Transverse colon (tissue), 4 donors: ENCODE data around the gene BATF2. TPM values are rescaled to one million over a fixed set of nuclear protein-coding genes. Genes with fewer than 3 reads are reported as not detected.

ENCODE experiments used
- DNase-seq: peaks from one replicate; pipeline ENCODE4 v3.0.0-alpha.2; 2019
- H3K27ac ChIP-seq, 4 donors: fragments of 200-600 bp; sonication (generic); 2 replicates each; pipeline ENCODE4 v1.5.1; 2016 to 2018; ENCODE audit warnings: inconsistent platforms in 4 of 4
- H3K27me3 ChIP-seq: fragments of 200-600 bp; sonication (generic); 2 replicates; pipeline ENCODE4 v1.5.1; 2017; ENCODE audit warnings: inconsistent platforms
- H3K36me3 ChIP-seq, 4 donors: fragments of 200-600 bp; sonication (generic); 2 replicates each; pipeline ENCODE4 v1.5.1; 2017 to 2019; ENCODE audit warnings: inconsistent platforms in 4 of 4
- H3K4me1 ChIP-seq, 4 donors: fragments of 200-600 bp; sonication (generic); 2 replicates each; pipeline ENCODE4 v1.5.1; 2017 to 2020; ENCODE audit warnings: inconsistent platforms in 4 of 4
- H3K4me3 ChIP-seq, 4 donors: fragments of 200-600 bp; sonication (generic); 1 replicate in 1 of 4; 2 replicates in 3 of 4; pipeline versions ENCODE4 v1.5.1 to v1.6.1; 2017 to 2019; ENCODE audit warnings: inconsistent platforms in 4 of 4
- H3K9me3 ChIP-seq, 2 donors: fragments of 200-600 bp; sonication (generic); 2 replicates each; pipeline ENCODE4 v1.5.1; 2017 to 2019; ENCODE audit warnings: inconsistent platforms in 2 of 2
- CTCF ChIP-seq, 5 experiments: fragments of 200-600 bp in 3 of 5; fragments of 450-650 bp in 2 of 5; sonication (generic) in 3 of 5; IDR thresholded peaks; 1 replicate in 2 of 5; 2 replicates in 3 of 5; pipeline ENCODE4 v1.5.1; 2016 to 2017; ENCODE audit warnings: antibody characterized with exemption in 5 of 5, inconsistent platforms in 3 of 5, mild to moderate bottlenecking in 2 of 5, moderate library complexity in 1 of 5
- EP300 ChIP-seq: sonication (generic); formaldehyde crosslinking; IDR thresholded peaks from one replicate; pipeline ENCODE4 v1.6.1; 2017; ENCODE audit warnings: antibody characterized with exemption, low read depth
- POLR2A ChIP-seq: fragments of 450-650 bp; IDR thresholded peaks from one replicate; pipeline ENCODE4 v1.6.1; 2016; ENCODE audit warnings: antibody characterized with exemption, mild to moderate bottlenecking, moderate library complexity
- POLR2AphosphoS5 ChIP-seq, 3 donors: sonication (generic); formaldehyde crosslinking; IDR thresholded peaks; one replicate each; pipeline ENCODE4 v1.6.1; 2016; ENCODE audit warnings: antibody characterized with exemption in 3 of 3
- WGBS, 2 donors: methylation state at CpG; one replicate each; pipeline ENCODE4 v1.1.5; 2018; ENCODE audit warnings: low coverage in 1 of 2; 5-methylcytosine and 5-hydroxymethylcytosine counted together
- in situ Hi-C, 4 donors: fragments of 200-750 bp; cut with MboI; loops; one replicate each; pipeline versions ENCODE4 v1.15.0 to v1.15.1; 2017; ENCODE audit warnings: low sequenced_read_pairs in 3 of 4, low pct_ligation_motif_present in 1 of 4, low pct_unique_long_range_greater_than_20kb in 1 of 4
- intact Hi-C: fragments of 100-400 bp; cut with DNase I; formaldehyde crosslinking; loops from one replicate; pipeline ENCODE4 v1.15.1; 2023; ENCODE audit warnings: low total_unique reads
- total RNA-seq, 4 donors: library from RNA; depleted of rRNA; stranded (reverse); fragments of >200 nt; gene quantifications; one replicate each; pipeline ENCODE4 v1.1.0, GENCODE V29; 2016

Gene BATF2
- total RNA-seq, 4 donors from 2014 or later = 4.0 to 13.9 (median 11.2) TPM

- H3K36me3 ChIP-seq = no peaks in the 10 kb centered on the region
- no peaks in the 10 kb centered on the region for H3K27me3 ChIP-seq
- DNase-seq = no peak
- H3K27ac ChIP-seq = no peak overlapping the region
- 85% methylated on average over 7 of the region's 7 CpGs; no CpG with 5 or more reads in 1 of the 2 donors for whole genome bisulfite sequencing, 2 donors
- peaks cover 4 to 17% (median 13%) of the 10 kb centered on the region in 4 donors for H3K4me1 ChIP-seq
- in situ Hi-C loops (no loop called here), intact Hi-C loops (no loop called here)
- TF ChIP-seq POLR2A = no peak
- no peak for TF ChIP-seq CTCF (IDR thresholded peaks at IDR 0.05)
- no peak for TF ChIP-seq EP300
- no peak for TF ChIP-seq POLR2AphosphoS5 (IDR thresholded peaks at IDR 0.05)
- H3K9me3 ChIP-seq = no peaks in the 10 kb centered on the region
- no peak overlapping the region for H3K4me3 ChIP-seq
Observed at GRCh38 chr11:65003282-65003681, 6.5 kb upstream of the BATF2 start.

GRCh38 chr11:65002706-65003105 lies 5.9 kb upstream of the BATF2 start:
- intact Hi-C loops = no loop called here
- H3K4me1 ChIP-seq = peaks cover 4 to 21% (median 19%) of the 10 kb centered on the region in 4 donors
- 64 to 79% methylated on average over 3 to 5 of the region's 5 CpGs for WGBS, 2 donors
- in situ Hi-C loops = no loop called here
- H3K36me3 ChIP-seq = no peaks in the 10 kb centered on the region
- H3K9me3 ChIP-seq = no peaks in the 10 kb centered on the region
- no peak overlapping the region for H3K4me3 ChIP-seq
- no peak overlapping the region for H3K27ac ChIP-seq
- no peak for DNase-seq
- no peaks in the 10 kb centered on the region for H3K27me3 ChIP-seq
- TF ChIP-seq CTCF (IDR thresholded peaks at IDR 0.05) = no peak
- no peak for TF ChIP-seq POLR2A
- no peak for TF ChIP-seq POLR2AphosphoS5 (IDR thresholded peaks at IDR 0.05)
- no peak for TF ChIP-seq EP300

DNA sequence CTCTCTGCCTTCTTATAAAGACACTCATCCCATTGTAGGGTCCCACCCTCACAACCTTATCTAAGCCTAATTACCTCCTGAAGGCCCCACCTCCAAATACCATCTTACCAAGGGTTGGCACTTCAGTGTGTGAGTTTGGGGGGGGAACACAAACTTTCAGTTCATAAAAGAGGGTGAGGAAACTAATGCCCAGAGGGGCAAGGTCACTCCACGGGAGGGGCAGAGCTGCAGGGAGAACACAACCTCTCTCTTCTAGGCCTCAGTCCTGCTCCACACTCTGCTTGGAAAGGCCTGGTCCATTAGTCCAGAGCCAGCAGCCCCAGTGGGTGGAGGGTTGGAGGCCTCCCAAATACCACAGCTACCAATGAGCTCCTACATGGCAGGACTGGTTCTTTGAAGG lies 2.7 kb upstream of the BATF2 start:
- in situ Hi-C loops (no loop called here), intact Hi-C loops (loop anchor here (5.0 kb wide), 1 partner anchor 72 kb away; no protein-coding TSS in a partner anchor)
- Histone ChIP-seq H3K36me3 (no peaks in the 10 kb centered on the region), H3K4me1 (peaks cover 22 to 51% (median 38%) of the 10 kb centered on the region in 4 donors), H3K4me3 (no peak overlapping the region), H3K27ac (peak overlapping the region; percentile 75 to 89 (median 88)), H3K27me3 (no peaks in the 10 kb centered on the region), H3K9me3 (no peaks in the 10 kb centered on the region)
- WGBS, 2 donors = 19% methylated on average over 1 of the region's 1 CpG; no CpG with 5 or more reads in 1 of the 2 donors
- peak; percentile 64 for DNase-seq
- TF ChIP-seq POLR2AphosphoS5 (IDR thresholded peaks at IDR 0.05) (no peak), EP300 (no peak), CTCF (IDR thresholded peaks at IDR 0.05) (no peak), POLR2A (no peak)

DNA sequence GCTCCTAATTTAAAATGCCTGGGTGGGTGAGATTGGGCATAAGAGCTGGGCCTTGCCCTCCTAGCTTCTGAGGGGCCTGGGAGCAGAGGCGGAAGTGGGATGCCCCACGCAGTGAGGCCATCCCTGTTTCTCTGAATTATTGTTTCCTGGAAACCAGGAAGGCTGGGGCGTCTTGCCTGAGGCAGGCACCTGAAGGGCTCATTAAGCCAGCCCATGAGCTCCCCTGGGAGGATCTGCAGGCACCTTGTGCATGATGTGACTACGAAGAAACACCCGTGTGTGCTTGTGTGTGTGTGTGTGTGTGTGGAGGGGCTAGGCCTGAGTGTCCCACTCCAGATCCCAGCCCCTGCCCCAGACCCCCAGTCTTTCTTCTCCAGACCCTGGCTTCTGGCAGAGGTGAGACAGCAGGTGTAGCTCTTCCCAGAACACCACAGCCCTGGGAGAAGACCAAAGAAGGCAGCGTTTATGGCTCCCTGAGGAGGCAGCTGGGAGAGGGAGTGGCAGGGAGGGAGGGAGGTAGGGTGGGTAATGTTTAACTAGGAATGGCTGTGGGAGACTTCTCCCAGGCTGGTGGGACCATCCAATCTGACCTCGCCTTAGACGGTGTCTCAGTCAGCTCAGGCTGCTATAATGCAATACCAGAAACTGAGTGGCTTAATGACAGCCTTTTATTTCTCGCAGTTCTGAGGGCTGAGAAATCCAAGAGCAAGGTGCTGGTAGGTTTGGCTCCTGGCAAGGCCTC lies 2.1 kb upstream of the BATF2 start:
- Histone ChIP-seq H3K27ac (peak overlapping the region; percentile 75 to 89 (median 88)), H3K27me3 (no peaks in the 10 kb centered on the region), H3K4me3 (peak overlapping the region in 2 of 4 donors; percentile 8 to 25), H3K9me3 (no peaks in the 10 kb centered on the region), H3K4me1 (peaks cover 22 to 51% (median 38%) of the 10 kb centered on the region in 4 donors), H3K36me3 (peaks cover 0 to 4% (median 0%) of the 10 kb centered on the region in 4 donors)
- WGBS, 2 donors = 40% methylated on average over 9 of the region's 9 CpGs; no CpG with 5 or more reads in 1 of the 2 donors
- no peak for TF ChIP-seq CTCF (IDR thresholded peaks at IDR 0.05)
- TF ChIP-seq POLR2AphosphoS5 (IDR thresholded peaks at IDR 0.05) = peak in 2 of 3 donors; percentile 54 to 64
- peak; percentile 56 for TF ChIP-seq POLR2A
- peak; percentile 81 for DNase-seq
- in situ Hi-C loops (no loop called here), intact Hi-C loops (loop anchor here (5.0 kb wide), 1 partner anchor 72 kb away; no protein-coding TSS in a partner anchor)
